Measurements from ENCODE around the gene SLC6A2.
"Not testable (repeated sequence)": the region's sequence is repeated elsewhere in the genome, so short reads cannot be mapped to it uniquely, and the experiment has no call there.

SLC6A2 gene

DNA sequence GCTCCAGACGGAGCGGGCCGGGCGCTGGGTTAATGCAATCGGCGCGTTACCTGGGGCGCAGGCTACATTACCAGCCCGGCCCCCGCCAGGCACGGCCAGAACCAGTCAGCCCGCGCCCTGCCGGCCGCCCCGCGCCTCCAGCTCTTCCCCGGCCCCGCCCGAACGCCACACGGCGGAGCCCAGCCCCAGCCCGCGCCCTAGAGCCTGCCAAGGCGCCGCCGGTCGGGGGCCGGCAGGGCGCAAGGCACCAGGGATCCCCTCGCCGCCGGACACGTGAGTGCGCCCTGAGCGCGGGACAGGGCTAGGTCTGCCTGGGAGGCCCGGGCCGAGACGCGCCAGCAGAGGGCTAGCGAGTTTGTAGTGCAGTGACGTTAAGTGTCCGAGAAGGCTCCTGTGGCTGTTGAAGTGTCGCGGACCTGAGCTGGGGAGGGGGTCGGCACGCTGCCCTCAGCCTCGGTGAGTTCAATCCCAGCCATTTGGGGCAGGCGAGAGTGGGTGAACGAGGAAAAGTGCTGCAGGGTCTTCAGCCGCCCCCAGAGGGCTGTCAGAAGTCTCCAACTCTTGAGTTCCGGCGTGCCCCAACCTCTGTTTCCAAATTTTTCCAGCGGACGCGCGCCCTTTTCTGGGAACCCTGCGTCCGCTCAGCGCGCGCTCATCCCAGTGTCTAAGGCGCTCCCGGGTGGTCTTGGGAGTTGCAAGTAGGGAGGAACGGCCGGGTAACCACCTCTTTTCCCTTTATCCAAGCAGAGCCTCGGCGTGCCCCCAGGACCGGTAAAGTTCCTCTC lies at the start of gene SLC6A2:
Gene SLC6A2, plus strand, starts transcription at position 92 of the 785 bp plus-strand sequence. CDS start 707 bp downstream, outside the sequence.
- DNase-seq (ENCODE audit: low spot score): no peak
- TF ChIP-seq, protein P1, sequence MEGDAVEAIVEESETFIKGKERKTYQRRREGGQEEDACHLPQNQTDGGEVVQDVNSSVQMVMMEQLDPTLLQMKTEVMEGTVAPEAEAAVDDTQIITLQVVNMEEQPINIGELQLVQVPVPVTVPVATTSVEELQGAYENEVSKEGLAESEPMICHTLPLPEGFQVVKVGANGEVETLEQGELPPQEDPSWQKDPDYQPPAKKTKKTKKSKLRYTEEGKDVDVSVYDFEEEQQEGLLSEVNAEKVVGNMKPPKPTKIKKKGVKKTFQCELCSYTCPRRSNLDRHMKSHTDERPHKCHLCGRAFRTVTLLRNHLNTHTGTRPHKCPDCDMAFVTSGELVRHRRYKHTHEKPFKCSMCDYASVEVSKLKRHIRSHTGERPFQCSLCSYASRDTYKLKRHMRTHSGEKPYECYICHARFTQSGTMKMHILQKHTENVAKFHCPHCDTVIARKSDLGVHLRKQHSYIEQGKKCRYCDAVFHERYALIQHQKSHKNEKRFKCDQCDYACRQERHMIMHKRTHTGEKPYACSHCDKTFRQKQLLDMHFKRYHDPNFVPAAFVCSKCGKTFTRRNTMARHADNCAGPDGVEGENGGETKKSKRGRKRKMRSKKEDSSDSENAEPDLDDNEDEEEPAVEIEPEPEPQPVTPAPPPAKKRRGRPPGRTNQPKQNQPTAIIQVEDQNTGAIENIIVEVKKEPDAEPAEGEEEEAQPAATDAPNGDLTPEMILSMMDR (IDR thresholded peaks at IDR 0.05; ENCODE audit: extremely low read depth, missing control alignments): no peak

DNA sequence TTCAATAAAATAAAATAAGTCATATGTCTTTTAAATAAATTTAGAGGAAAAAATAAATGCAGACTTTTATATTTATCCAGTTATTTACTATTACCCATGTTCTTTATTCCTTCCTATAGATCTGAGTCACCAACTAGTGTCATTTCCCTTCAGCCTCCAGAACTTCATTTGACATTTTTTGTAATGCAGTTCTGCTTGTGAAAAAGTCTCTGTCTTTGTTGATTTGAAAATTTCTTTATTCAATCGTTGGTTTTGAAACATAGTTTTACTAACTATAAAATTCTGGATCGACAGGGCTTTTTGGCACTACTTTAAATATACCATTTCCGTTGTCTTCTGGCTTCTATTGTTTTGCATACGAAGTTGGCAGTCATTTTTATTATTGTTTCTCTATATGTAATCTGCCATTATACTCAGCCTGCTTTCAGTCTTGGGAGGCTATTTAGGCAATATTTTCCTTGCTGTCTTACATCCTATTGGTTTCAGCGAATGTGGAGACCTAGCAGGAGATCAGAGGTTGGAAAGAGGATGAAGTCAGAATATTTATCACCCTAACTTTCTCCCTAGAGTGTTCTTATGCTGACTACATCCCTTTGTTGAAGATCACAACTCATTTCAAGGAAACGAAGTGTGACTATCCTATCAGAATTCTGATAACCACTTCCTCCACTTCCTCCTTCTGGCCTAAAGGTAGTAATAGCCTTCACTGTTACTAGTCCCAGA lies 42.0 kb upstream of the SLC6A2 start:
- TF ChIP-seq, protein P1 (IDR thresholded peaks at IDR 0.05; ENCODE audit: extremely low read depth, missing control alignments): no peak
- DNase-seq (ENCODE audit: low spot score): no peak

DNA sequence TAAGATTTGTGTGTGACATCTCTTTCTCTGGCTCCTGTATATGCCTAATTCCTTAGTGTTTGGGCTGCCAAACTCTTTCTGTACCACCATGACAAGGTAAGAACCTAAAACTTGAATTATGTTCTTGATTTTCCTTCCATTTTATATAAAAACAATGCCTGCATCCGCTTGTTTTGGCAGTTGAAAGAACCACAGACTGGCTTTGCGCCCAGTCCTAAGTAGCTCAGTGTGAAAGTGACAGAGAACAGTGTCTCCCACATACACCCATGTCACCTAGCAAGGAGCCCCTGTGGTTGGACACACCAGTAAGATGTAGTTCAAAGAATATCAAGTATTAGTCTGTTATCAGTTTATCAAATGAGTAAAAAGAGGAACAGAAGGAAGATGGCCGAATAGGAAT lies 40.7 kb upstream of the SLC6A2 start:
- no peak for DNase-seq (ENCODE audit: low spot score)
- TF ChIP-seq, protein P1 (IDR thresholded peaks at IDR 0.05; ENCODE audit: extremely low read depth, missing control alignments): no peak

DNA sequence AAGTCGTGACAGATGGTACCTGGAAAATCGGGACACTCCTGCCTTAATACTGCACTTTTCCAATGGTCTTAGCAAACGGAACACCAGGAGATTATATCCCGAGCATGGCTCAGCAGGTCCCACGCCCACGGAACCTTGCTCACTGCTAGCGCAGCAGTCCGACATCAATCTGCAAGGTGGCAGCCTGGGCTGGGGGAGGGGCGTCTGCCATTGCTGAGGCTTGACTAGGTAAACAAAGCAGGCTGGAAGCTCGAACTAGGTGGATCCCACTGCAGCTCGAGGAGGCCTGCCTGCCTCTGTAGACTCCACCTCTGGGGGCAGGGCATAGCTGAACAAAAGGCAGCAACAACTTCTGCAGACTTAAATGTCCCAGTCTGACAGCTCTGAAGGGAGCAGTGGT lies 40.1 kb upstream of the SLC6A2 start:
- DNase-seq (ENCODE audit: low spot score): not testable (repeated sequence)

DNA sequence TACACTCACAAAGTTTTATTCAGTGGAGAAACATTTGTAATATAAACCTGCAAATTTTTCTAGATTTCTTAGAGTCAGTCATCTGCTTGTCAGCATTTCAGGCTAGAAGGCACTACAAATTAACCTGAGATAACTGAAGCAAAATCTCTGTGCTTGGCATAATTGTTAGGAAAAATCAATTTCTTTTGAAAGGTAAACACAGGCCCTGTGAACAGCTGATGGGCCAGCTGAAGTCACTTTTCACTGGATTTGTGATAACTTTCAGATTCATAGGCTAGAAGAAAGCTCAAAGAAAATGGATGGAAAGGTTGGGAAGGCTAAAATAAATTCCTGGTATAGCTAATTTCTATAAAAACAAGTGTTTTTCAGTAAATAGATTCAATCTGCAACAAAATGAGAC lies 34.0 kb upstream of the SLC6A2 start:
- TF ChIP-seq, protein P1 (IDR thresholded peaks at IDR 0.05; ENCODE audit: extremely low read depth, missing control alignments): no peak
- no peak for DNase-seq (ENCODE audit: low spot score)

DNA sequence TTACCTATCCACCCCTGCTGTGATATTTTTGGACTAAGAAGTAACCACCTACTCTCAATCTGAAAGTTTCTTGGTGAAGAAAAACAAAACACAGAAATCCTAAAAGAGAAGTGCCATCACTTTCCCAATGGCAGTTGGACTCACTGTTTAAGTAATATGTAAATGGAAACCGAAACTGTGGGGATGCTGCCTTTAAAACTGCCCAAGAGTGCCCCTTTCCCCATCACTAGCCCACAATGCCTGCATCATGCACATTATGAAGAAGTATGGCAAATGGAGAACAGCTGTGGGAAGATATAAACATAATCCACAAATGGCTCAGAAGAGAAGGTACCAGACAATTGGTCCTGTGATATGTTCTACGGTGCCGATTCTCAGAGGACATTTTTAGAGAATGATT lies 33.5 kb upstream of the SLC6A2 start:
- TF ChIP-seq, protein P1 (IDR thresholded peaks at IDR 0.05; ENCODE audit: extremely low read depth, missing control alignments): no peak
- no peak for DNase-seq (ENCODE audit: low spot score)

DNA sequence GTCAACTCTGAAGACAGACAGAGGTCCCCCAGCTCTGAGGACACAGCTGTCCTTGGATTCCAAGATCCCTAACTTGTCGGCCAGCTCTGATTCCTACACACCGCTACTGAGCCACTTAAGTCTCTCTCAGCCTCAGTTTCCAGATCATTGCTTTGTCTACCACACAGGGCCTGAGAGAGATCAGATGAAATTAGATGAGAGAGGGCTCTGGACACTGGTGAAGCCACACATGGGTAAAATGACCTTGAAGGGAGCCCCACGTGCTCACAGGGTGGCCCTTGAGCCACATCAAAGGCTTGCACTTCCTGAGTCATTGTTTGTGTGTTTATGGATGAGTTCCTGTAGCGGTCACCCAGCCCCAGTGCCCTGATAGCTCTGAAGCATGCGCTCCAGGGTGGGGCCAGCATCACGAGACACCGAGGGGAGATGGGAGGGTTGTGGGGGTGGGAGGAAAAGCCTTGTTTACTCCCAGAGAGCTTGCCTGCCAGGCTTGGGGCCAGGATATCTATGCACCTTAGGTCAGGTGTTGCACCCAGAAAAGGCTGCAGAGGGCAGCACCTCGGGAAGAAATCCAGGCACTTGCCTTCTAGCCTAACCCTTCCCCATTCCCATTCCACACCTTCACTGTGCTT lies 32.7 kb upstream of the SLC6A2 start:
- DNase-seq (ENCODE audit: low spot score): no peak

More for the DNA sequence above, 32.7 kb upstream of the SLC6A2 start:
- TF ChIP-seq, protein P1 (IDR thresholded peaks at IDR 0.05; ENCODE audit: extremely low read depth, missing control alignments): no peak
